ENCODE data around the gene BNIP1.

BNIP1 gene

GRCh38 chr5:173204185-173204979, 60.1 kb downstream of the BNIP1 start:
- DNase-seq (ENCODE audit: low read depth), result no peak
- peak; percentile 56 for TF ChIP-seq CTCF (IDR thresholded peaks at IDR 0.05; ENCODE audit: low read depth, low read length, missing control alignments)
- no peak overlapping the region for H3K4me3 ChIP-seq (ENCODE audit: low read depth, low read length)

GRCh38 chr5:173205916-173206315, 61.6 kb downstream of the BNIP1 start:
- no peak for TF ChIP-seq CTCF (IDR thresholded peaks at IDR 0.05; ENCODE audit: low read depth, low read length, missing control alignments)
- DNase-seq (ENCODE audit: low read depth), result no peak
- H3K4me3 ChIP-seq (ENCODE audit: low read depth, low read length), result no peak overlapping the region

GRCh38 chr5:173208296-173208695, 64.0 kb downstream of the BNIP1 start:
- no peak overlapping the region for H3K4me3 ChIP-seq (ENCODE audit: low read depth, low read length)
- DNase-seq (ENCODE audit: low read depth), result no peak
- no peak for TF ChIP-seq CTCF (IDR thresholded peaks at IDR 0.05; ENCODE audit: low read depth, low read length, missing control alignments)

- no peak for TF ChIP-seq CTCF (IDR thresholded peaks at IDR 0.05; ENCODE audit: low read depth, low read length, missing control alignments)
- H3K4me3 ChIP-seq (ENCODE audit: low read depth, low read length), result no peak overlapping the region
- DNase-seq (ENCODE audit: low read depth), result no peak
Measured at GRCh38 chr5:173210877-173211276, 66.5 kb downstream of the BNIP1 start.

GRCh38 chr5:173211284-173211683, 67.0 kb downstream of the BNIP1 start:
- DNase-seq (ENCODE audit: low read depth), result no peak
- no peak overlapping the region for H3K4me3 ChIP-seq (ENCODE audit: low read depth, low read length)
- TF ChIP-seq CTCF (IDR thresholded peaks at IDR 0.05; ENCODE audit: low read depth, low read length, missing control alignments), result no peak

- no peak for DNase-seq (ENCODE audit: low read depth)
- no peak overlapping the region for H3K4me3 ChIP-seq (ENCODE audit: low read depth, low read length)
- no peak for TF ChIP-seq CTCF (IDR thresholded peaks at IDR 0.05; ENCODE audit: low read depth, low read length, missing control alignments)
Measured at GRCh38 chr5:173213236-173213933, 69.1 kb downstream of the BNIP1 start.
